Glutamatergic neuron (in vitro differentiated cells): ENCODE results near the gene GIGYF2. TPM values are rescaled to one million over a fixed set of nuclear protein-coding genes. Genes with fewer than 3 reads are reported as not detected.

Source experiments
- DNase-seq: peaks from one replicate; pipeline ENCODE4 v3.0.0; 2022
- H3K27ac Mint-ChIP-seq: one replicate; pipeline ENCODE4 v1.8.0; 2020; ENCODE audit warnings: mild to moderate bottlenecking, mixed read lengths, inconsistent platforms; ENCODE audit not compliant: unreplicated experiment
- H3K27me3 Mint-ChIP-seq: one replicate; pipeline ENCODE4 v1.8.0; 2020; ENCODE audit warnings: mild to moderate bottlenecking, moderate library complexity, mixed read lengths, inconsistent platforms; ENCODE audit not compliant: unreplicated experiment
- H3K36me3 Mint-ChIP-seq: one replicate; pipeline ENCODE4 v1.8.0; 2020; ENCODE audit warnings: mild to moderate bottlenecking, mixed read lengths, inconsistent platforms; ENCODE audit not compliant: unreplicated experiment
- H3K4me1 Mint-ChIP-seq: one replicate; pipeline ENCODE4 v1.8.0; 2020; ENCODE audit warnings: mild to moderate bottlenecking, low read depth, mixed read lengths, inconsistent platforms; ENCODE audit not compliant: unreplicated experiment
- H3K4me3 Mint-ChIP-seq: one replicate; pipeline ENCODE4 v1.8.0; 2020; ENCODE audit warnings: mild to moderate bottlenecking, mixed read lengths, inconsistent platforms; ENCODE audit not compliant: unreplicated experiment
- H3K9me3 Mint-ChIP-seq: one replicate; pipeline ENCODE4 v1.8.0; 2020; ENCODE audit warnings: mild to moderate bottlenecking, moderate library complexity, mixed read lengths, inconsistent platforms; ENCODE audit not compliant: unreplicated experiment
- CTCF ChIP-seq: fragments of 200-600 bp; sonication (generic); IDR thresholded peaks from one replicate; pipeline ENCODE4 v1.5.0; 2021; ENCODE audit not compliant: partially characterized antibody, unreplicated experiment
- total RNA-seq: library from RNA; stranded (reverse); fragmentation: NEBNext Ultra II Directional; extraction: Animal tissue kit (Norgen Biotek cat#: 25700); gene quantifications from one replicate; pipeline ENCODE4 v1.2.1, GENCODE V29; 2021; ENCODE audit not compliant: unreplicated experiment

Gene GIGYF2
- total RNA-seq, 1 donor from 2014 or later = 91.7 TPM

GRCh38 chr2:232776435-232776834, 79.3 kb downstream of the GIGYF2 start, which contains the start of gene KCNJ13:
KCNJ13 (minus strand) TSS chr2:232776565; CDS start chr2:232771362, 5,203 bp downstream.
- no peaks in the 10 kb centered on the region for H3K9me3 Mint-ChIP-seq
- no peaks in the 10 kb centered on the region for H3K36me3 Mint-ChIP-seq
- no peak for DNase-seq
- H3K4me3 Mint-ChIP-seq = no peak within 1 kb of the TSS
- no peak for TF ChIP-seq CTCF
- H3K27me3 Mint-ChIP-seq = no peaks in the 10 kb centered on the region
- H3K27ac Mint-ChIP-seq = no peak within 1 kb of the TSS
- H3K4me1 Mint-ChIP-seq = no peaks in the 10 kb centered on the region

- TF ChIP-seq CTCF = no peak
- Mint-ChIP-seq H3K27me3 (no peaks in the 10 kb centered on the region), H3K4me1 (no peaks in the 10 kb centered on the region), H3K4me3 (no peak overlapping the region), H3K27ac (no peak overlapping the region), H3K36me3 (no peaks in the 10 kb centered on the region), H3K9me3 (no peaks in the 10 kb centered on the region)
- no peak for DNase-seq
These were observed 80.1 kb downstream of the GIGYF2 start for GRCh38 chr2:232777276-232777675.

GRCh38 chr2:232779465-232779864, 82.3 kb downstream of the GIGYF2 start:
- Mint-ChIP-seq H3K4me3 (no peak overlapping the region), H3K36me3 (no peaks in the 10 kb centered on the region), H3K27ac (no peak overlapping the region), H3K9me3 (no peaks in the 10 kb centered on the region), H3K4me1 (no peaks in the 10 kb centered on the region), H3K27me3 (no peaks in the 10 kb centered on the region)
- DNase-seq = no peak
- TF ChIP-seq CTCF = no peak

- H3K36me3 Mint-ChIP-seq = no peaks in the 10 kb centered on the region
- no peak overlapping the region for H3K27ac Mint-ChIP-seq
- DNase-seq = no peak
- no peak for TF ChIP-seq CTCF
- no peaks in the 10 kb centered on the region for H3K9me3 Mint-ChIP-seq
- no peaks in the 10 kb centered on the region for H3K4me1 Mint-ChIP-seq
- no peaks in the 10 kb centered on the region for H3K27me3 Mint-ChIP-seq
- no peak overlapping the region for H3K4me3 Mint-ChIP-seq
These were observed 82.8 kb downstream of the GIGYF2 start for GRCh38 chr2:232779934-232780333.

GRCh38 chr2:232781765-232782164, 84.6 kb downstream of the GIGYF2 start:
- H3K27me3 Mint-ChIP-seq = no peaks in the 10 kb centered on the region
- H3K4me3 Mint-ChIP-seq = no peak overlapping the region
- no peak for TF ChIP-seq CTCF
- H3K4me1 Mint-ChIP-seq = no peaks in the 10 kb centered on the region
- H3K27ac Mint-ChIP-seq = no peak overlapping the region
- no peaks in the 10 kb centered on the region for H3K9me3 Mint-ChIP-seq
- no peak for DNase-seq
- H3K36me3 Mint-ChIP-seq = no peaks in the 10 kb centered on the region
